GM03348 (cell line): Measurements from ENCODE around the gene CACNA2D3.

Experiments used
- DNase-seq: peaks from one replicate; pipeline ENCODE4 v3.0.0; 2012; ENCODE audit warnings: low spot score

CACNA2D3 gene

DNA sequence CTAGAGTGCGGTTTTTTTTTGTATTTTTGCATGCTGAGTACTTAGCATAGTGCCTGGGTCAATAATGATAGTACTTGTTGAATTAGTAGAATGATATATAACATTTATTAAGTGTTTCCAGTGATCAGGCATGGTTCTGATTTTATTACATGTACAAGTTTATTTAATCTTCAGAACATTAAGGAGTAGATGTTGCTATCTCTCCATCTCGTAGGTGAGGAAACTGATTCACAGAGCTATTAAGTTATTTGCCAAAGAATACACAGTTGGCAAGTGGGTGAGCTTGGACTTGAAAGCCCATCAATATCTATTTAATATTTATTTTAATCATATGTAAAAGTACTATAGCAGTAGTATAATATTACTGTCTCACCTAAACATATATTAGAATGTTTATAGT, 219.5 kb downstream of the CACNA2D3 start:
- no peak for DNase-seq

- no peak for DNase-seq
These were observed 220.3 kb downstream of the CACNA2D3 start for GRCh38 chr3:54342676-54343075.

GRCh38 chr3:54343495-54343894, 221.1 kb downstream of the CACNA2D3 start:
- DNase-seq, result no peak

GRCh38 chr3:54344601-54345231, 222.4 kb downstream of the CACNA2D3 start:
- DNase-seq, result no peak

DNA sequence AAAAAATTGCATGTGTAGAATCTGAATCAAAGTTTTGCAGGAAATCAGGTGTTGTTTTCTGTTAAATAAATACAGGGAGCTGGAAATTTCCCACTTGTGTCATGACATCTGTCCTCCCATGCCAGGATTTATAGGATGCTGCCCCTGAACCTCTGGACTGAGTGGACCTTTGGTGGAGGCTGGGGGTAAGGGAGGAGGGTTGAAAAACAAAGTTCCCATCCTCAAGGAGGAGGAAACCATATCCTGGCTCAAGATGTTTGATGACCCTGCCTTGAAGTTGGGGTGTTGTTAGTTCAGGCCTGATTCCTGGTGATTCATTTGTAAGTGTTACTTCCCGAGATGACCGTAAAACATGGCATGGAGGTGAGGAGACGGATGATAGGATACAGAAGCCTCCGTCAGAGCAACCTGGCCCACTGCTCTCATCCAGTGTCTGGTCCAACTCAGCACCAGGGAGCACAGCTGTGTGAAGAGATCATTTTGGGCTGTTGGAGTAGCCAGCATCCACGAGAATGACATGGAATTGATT, 223.6 kb downstream of the CACNA2D3 start:
- DNase-seq, result no peak

GRCh38 chr3:54347060-54347459, 224.7 kb downstream of the CACNA2D3 start:
- DNase-seq, result no peak

DNA sequence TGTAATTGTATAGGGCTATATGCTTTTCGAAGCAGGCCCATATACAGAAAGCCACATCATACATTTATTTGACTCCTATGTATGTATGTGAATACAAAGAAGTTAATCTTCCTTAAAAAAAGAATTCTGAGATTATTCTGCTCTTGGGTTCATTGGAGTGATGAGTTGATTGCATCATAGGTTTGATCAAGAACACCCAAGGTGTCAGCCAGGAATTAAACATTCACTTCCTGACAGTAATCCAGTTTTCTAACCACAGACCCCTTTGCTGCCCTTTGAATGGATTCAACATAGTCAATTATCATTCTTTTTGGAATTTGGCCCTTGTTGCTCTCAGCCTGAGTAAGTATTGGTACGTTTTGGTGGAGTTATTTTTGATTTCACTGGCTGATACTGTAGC, 225.6 kb downstream of the CACNA2D3 start:
- DNase-seq, result no peak

GRCh38 chr3:54349231-54349652, 226.9 kb downstream of the CACNA2D3 start:
- DNase-seq, result no peak

DNA sequence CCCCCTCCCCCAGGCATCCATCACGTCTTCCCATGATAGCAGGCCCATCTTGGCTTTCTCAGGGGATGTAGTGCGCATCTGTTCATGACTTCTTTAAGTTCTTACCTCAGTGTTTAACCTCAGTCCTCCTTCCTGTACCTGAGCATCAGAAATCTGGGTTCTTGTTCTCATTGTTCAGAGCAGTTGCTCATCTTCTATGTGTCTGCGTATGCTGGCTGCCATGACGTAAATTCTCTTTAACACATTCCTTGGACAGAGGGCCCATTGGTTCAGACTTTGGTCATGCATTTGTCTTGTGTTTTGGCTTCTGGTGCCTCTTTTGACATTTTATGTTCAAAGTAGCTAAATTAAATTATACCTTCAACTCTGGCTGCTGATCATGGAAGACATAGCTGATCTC, 227.3 kb downstream of the CACNA2D3 start:
- no peak for DNase-seq

GRCh38 chr3:54353546-54353945, 231.2 kb downstream of the CACNA2D3 start:
- DNase-seq, result no peak

DNA sequence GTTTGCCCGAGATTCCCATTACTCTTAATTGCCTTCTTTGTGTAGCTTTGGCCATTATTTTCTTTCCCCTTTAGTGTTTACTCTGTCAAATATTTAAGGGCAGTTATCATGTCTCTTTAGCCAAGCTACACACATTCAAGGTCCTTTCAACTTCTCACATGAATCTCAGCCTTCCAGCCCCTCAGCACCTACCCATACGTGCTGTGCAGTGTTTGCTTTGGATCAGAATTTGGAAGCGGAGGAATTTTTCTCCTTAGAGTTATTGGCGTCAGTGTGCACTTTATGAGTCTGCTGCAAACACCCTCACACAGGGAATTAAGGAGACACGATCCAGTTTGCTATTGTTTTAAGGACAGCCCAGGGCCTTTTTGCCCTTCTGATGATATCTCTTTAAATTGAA, 231.6 kb downstream of the CACNA2D3 start:
- DNase-seq, result no peak

DNA sequence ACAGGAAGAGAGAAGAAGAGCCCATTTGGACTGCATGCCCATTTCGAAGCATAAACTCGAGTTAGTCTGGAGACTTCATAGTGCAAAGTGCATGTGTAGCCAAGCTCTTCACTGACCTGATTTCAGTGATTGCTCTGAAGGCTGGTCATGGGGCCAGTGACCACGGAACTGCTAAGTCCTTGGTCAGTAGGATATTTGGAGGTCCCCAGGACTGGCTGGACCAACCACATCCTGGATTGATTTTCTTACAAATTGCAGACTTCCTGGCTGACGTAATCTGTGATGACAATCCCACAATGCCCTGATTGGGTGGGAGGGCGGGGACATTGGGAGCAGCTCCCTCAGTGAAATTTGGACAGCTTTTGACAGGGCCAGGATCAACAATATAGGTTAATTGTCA, 233.4 kb downstream of the CACNA2D3 start:
- no peak for DNase-seq

GRCh38 chr3:54356261-54357045, 234.1 kb downstream of the CACNA2D3 start:
- DNase-seq, result no peak

DNA sequence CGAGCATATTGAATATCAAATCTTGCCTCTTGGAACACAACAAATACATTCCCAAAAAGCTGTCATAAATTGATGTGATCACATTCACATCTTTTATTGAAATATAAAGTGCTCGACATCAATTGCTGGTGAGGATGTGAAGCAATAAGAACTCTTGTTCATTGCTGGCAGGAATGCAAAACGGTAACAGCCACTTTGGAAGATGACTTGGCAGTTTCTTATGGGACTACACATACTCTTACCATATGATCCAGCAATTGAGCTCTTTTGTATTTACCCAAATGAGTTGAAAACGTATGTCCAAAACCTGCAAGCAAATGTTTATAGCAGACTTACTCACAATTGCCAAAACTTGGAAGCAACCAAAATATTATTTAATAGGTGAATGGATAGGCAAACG, 234.9 kb downstream of the CACNA2D3 start:
- DNase-seq, result no peak

DNA sequence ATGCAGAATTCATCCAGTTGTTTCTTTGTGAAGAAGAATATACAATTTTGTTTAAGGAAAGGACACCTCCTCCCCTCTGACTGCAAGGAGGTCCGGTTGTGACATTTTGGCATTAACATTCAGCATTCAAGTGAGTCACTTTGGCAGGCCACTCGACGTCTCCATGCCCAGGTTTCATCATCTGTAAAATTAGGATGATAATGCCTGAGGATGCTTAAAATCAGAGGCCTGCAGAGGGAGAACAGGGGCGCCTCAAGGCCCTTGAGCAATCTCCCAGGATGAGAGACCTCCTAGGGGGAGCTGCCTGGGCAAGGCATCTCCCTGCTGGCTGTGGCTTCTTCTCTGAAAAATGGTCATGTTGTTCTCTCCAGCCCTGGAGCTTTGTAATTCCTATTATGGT, 236.0 kb downstream of the CACNA2D3 start:
- DNase-seq, result no peak

- DNase-seq, result no peak
These were observed 236.8 kb downstream of the CACNA2D3 start for GRCh38 chr3:54358969-54359694.

DNA sequence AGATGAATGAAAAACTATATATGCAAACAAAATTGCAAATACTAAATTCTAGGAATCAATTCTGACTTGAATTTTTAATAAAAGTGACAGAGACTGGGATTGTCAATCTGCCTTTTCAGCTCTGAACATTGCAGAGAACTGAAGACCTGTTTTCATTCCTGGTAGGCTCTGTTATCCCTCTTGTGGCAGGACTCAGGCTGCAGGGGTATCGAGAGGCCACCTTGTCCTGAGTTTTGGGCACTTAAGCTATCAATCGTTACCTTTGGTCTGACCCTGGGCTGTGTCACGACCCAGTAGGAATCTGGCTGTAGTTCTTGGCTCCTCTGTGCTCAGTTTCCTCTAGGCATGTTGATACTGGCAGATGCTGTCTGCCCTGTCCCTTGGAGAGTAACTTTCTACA, 238.0 kb downstream of the CACNA2D3 start:
- no peak for DNase-seq

DNA sequence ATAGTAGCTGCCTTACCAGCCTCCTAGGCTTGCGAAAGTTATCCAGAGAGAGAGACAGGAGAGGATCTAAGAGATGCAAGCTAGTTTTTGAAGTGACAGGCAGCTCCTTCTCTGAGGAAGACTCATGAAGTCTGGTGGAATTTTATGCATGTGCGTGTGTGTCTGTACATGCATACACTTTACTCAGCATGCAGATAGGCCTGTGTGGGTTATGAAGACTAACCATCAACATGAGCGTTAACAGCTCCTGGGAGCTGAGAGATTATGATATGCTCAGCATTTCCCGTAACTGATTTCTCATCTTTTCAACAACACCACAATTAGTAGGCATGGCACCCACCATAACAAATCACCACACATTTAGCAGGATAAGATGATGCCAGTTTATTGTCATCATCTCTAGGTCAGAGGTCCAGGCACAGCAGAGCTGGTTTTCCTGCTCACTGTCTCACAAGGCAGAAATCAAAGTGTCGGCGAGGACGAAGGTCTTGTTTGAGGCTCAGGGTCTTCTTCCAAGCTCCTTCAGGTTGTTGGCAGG, 239.5 kb downstream of the CACNA2D3 start:
- DNase-seq, result no peak

- DNase-seq, result no peak
These were observed 243.8 kb downstream of the CACNA2D3 start for GRCh38 chr3:54366007-54366750.

DNA sequence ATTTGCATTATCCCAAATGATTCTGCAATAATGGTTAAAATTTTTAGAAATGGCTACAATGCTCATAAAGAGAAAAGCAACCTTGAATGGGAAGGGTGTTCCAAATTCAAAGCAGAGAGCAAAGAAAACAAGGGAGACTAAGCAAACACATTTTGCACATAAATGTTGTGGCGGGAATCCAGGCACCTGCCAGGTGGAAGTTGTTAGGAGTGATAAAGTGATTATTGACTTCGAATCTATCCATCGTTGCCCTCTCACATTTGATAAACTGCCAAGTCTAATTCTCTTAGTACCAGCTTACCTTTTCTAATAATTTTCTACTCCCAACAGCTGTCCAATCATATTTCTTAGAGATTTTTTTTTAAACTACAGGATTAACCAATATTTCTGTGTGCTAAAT, 244.5 kb downstream of the CACNA2D3 start:
- no peak for DNase-seq

GRCh38 chr3:54372232-54372631, 249.9 kb downstream of the CACNA2D3 start:
- DNase-seq, result no peak
